Measurements from ENCODE around the gene FKBP1B.
"Not testable (repeated sequence)": the region's sequence is repeated elsewhere in the genome, so short reads cannot be mapped to it uniquely, and the experiment has no call there.

The FKBP1B gene

DNA sequence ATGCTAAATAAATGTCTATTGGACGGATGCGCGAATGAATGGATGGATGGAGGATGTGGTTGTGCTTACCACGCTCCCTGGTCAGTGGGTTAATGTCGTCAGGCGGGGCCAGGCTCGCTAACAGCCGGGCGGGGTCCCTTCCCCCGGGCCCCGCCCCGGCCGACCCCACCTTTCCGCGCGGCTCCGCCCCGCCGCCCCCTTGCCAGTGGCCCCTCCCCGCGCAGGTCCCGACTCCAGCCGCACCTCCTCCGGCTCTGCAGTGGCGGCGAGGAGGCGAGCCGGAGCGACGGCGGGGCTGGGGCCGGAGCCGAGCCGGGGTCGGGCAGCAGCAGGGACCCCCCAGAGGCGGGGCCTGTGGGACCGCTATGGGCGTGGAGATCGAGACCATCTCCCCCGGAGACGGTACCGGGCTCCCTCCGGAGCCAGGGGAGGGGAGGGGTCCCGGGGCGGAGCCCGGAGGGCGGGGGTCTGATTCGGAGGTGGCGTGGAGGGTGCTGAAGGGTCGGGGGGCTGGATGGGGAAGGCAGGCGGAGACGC is at the start of gene FKBP1B:
FKBP1B (plus strand) TSS at position 257 of the 537 bp plus-strand sequence; CDS start at position 366, 109 bp downstream.
- peak; percentile 32 for DNase-seq

- no peak for DNase-seq
Observed at GRCh38 chr2:24007693-24008092, 41.8 kb upstream of the FKBP1B start.

DNA sequence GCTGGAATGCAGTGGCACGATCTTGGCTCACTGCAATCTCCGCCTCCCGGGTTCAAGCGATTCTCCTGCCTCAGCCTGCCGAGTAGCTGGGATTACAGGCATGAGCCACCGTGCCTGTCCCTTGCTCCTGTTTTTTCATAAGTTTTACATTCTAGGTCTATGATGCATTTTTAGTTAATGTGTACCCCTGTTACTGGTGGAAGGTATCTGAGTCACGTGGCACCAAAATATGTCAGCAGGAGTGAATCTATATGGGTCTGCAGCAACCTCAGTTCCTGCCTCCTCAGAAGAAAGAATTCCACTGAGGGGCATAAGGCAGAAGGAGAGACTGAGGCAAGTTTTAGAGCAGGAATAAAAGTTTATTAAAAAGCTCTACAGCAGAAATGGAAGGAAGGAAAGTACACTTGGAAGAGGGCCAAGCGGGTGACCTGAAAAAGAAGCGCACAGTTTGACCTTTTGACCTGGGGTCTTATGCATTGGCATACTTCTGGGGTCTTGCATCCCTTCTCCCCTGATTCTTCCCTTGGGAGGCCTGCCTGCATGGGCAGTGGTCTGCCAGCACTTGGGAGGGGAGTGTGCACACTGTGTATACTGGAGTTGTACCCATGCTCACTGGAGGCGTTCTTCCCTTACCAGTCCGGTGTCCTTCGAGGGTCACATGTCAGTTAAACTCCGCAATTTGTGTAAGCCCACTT is 40.7 kb upstream of the FKBP1B start:
- no peak for DNase-seq

DNA sequence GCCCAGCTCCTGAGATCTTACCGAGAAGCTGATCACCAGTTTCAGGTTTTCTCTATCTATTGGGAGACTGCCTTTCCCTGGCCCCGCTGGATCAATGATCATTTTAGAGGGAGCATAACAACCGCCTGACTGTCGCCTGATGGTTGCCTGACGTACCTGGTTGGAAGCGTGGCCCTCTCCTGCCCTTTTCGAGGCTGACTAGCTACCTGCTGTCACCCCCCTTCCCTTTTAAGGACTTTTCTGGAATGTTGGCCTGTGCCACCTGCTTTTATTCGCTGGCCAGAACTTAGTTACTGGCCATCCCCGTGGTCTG is 40.2 kb upstream of the FKBP1B start:
- DNase-seq, result no peak

- no peak for DNase-seq
Observed at GRCh38 chr2:24009680-24010476, 39.7 kb upstream of the FKBP1B start, which contains the start of gene MFSD2B. MFSD2B (plus strand) TSS chr2:24010085; CDS start chr2:24010097, 12 bp downstream.

- DNase-seq, result no peak
Observed at GRCh38 chr2:24010477-24011249, 38.9 kb upstream of the FKBP1B start.

- DNase-seq, result no peak
Observed at GRCh38 chr2:24011250-24012104, 38.1 kb upstream of the FKBP1B start.

- DNase-seq, result no peak
Observed at GRCh38 chr2:24012521-24013188, 36.9 kb upstream of the FKBP1B start.

DNA sequence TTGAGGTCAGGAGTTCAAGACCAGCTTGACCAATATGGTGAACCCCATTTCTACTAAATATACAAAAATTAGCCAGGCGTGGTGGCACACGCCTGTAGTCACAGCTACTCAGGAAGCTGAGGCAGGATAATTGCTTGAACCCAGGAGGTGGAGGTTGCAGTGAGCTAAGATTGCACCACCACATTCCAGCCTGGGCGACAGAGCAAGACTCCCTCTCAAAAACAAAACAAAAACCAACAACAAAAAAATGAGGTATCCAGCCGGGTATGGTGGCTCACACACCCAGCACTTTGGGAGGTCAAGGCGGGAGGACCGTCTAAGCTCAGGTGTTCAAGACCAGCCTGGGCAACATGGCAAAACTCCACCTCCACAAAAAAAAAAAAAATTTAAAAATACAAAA is 34.6 kb upstream of the FKBP1B start:
- not testable (repeated sequence) for DNase-seq

DNA sequence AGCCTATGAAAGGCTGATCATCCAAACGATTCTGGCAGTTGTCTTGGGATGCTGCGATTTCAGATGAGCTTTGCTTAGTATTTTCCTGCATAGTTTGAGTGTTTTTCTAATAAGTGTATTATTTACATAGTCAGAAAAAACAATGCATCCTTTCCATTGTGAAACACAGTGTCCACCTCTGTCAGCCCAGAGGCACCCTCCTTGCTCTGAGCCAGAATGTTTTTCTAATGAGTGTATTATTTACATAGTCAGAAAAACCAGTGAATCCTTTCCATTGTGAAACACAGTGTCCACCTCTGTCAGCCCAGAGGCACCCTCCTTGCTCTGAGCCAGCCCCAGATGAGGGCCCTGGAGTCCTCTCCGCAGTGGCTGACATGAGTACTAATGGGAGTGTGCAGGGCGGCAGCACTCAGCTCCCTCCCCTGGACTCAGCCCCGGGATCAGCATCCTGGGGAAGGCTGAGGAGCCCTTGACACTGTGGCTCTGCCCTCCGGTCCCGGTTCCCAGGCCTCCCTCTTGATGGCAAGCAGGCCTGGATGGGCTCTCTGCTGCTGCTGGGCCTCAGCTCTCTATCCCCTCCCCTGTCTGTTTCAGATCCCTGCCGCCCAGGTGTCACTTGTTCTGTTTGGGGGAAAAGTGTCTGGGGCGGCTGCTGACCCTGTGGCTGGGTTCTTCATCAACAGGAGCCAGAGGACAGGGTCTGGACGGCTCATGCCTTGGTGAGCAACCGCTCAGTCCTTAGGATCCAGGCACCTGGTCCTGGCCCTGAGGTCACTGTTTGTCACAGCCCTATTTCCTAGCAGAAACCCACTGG is 33.8 kb upstream of the FKBP1B start:
- peak; percentile 63 for DNase-seq

DNA sequence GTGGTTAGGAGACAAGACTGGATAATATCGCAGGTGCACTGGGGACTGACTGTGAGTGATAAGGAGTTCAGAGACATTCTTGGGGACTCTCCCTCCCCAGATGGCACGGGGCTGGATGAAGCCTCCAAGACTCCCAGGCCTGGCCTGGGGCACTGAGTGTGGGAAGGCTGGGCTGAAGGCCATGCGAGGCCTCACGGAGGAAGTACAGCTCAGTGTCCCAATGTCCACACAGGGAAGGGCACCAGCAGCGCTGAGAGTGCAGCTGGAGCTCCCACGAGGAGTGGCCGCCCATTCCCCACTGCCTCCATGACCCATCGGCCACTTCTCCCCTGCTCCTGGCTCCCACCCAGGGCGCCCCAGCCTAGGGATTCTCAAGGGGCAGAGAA is 33.2 kb upstream of the FKBP1B start:
- DNase-seq, result no peak

DNA sequence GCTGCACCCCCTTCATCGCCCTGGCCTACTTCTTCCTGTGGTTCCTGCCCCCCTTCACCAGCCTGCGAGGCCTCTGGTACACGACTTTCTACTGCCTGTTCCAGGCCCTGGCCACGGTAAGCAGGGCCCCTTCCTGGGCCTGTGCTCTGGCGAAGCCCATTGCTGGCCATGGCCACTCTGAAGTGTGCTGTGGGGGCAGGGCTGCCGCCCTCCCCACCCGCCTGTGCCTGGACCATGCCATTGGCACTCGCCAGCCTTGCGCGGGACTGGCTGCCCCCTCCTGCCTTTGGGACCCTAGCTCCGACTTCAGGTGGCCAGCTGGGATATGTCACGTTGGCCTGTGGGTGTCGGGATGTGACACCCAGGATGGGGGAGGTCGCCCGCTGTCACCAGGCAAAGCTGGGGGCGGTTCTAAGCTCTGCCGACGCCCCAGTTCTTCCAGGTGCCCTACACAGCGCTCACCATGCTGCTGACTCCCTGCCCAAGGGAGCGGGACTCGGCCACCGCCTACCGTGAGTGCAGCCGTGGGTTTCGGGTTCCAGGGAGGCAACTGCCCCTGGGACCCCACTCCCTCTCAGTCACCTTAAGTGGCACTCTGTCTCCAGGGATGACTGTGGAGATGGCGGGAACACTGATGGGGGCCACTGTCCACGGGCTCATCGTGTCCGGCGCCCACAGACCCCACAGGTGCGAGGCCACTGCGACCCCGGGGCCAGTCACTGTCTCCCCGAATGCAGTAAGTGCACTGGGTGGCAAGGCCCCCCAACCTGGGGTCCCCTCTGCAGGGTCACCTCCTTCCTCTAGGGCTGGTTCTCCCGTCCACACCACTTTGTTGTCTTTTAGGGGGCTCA is 32.5 kb upstream of the FKBP1B start:
- DNase-seq, result no peak

- no peak for DNase-seq
Observed at GRCh38 chr2:24017711-24018110, 31.8 kb upstream of the FKBP1B start.

GRCh38 chr2:24018241-24018640 is 31.3 kb upstream of the FKBP1B start:
- DNase-seq, result no peak

- DNase-seq, result no peak
Observed at GRCh38 chr2:24019729-24020128, 29.8 kb upstream of the FKBP1B start.

DNA sequence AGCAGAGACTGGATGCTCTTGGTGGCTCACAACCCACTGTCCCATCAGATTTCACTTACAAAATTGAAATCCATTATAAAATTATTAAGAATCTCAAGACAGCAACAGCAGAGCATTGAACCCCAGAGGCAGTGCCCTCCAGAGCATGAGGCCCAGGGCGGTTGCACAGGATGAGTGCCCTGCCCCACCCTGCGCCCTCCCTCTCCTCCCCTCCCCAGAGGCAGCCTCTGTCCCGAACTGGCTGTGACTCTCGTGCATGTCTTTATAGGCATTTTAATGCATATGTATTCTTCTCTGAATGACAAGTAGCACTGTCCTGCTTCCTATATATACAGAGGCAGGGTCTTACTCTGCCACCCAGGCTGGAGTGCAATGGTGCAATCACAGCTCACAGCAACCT is 29.3 kb upstream of the FKBP1B start:
- DNase-seq, result no peak

GRCh38 chr2:24021122-24021998 is 28.2 kb upstream of the FKBP1B start:
- DNase-seq, result no peak

DNA sequence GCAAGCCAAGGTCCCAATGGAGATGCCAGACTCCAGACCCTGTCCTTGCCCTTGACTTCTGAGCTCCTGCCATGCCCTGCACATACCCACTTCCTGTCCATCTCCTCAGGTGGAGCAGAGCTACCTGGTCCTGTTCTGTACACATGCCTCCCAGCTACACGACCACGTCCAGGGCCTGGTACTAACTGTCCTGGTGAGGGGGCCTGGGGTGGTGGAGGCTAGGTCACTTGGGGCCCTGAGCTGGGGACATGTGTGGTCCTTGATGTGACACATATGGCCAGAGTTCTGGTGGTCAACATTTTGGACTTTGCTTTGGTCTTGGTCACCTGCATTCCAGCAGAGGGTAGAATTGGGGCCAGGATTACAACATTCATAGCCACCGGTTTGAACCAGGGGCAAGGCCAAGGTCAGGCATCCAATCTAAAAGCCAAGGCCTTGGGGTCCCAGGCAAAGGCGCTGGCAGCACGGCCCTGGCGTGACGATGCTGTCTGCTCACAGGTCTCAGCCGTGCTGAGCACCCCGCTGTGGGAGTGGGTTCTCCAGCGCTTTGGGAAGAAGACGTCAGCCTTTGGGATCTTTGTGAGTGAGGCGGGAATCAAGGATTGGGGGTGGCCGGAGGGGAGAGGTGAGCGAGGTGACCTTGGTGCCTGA is 27.1 kb upstream of the FKBP1B start:
- DNase-seq, result no peak

Measured in fibroblast of skin of right quadriceps (primary cell).